SW 1271 (cell line): ENCODE results near the gene SLC5A5.
"Not testable (repeated sequence)": the region's sequence is repeated elsewhere in the genome, so short reads cannot be mapped to it uniquely, and the experiment has no call there.

ENCODE experiments used
- DNase-seq, 2 experiments: peaks; one replicate each; lab custom pipeline; 2025; lab: John Stamatoyannopoulos, UW

SLC5A5 gene

DNA sequence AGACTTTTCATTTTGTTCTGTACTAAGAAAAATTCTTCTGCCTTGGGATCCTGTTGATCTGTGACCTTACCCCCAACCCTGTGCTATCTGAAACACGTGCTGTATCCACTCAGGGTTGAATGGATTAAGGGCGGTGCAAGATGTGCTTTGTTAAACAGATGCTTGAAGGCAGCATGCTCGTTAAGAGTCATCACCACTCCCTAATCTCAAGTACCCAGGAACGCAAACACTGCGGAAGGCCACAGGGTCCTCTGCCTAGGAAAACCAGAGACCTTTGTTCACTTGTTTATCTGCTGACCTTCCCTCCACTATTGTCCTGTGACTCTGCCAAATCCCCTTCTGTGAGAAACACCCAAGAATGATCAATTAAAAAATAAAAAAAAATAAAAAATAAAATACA, 47.4 kb downstream of the SLC5A5 start:
- DNase-seq, result not testable (repeated sequence)

GRCh38 chr19:17920527-17920926, 48.8 kb downstream of the SLC5A5 start:
- DNase-seq, result no peak

GRCh38 chr19:17922138-17922537, 50.4 kb downstream of the SLC5A5 start:
- no peak for DNase-seq

DNA sequence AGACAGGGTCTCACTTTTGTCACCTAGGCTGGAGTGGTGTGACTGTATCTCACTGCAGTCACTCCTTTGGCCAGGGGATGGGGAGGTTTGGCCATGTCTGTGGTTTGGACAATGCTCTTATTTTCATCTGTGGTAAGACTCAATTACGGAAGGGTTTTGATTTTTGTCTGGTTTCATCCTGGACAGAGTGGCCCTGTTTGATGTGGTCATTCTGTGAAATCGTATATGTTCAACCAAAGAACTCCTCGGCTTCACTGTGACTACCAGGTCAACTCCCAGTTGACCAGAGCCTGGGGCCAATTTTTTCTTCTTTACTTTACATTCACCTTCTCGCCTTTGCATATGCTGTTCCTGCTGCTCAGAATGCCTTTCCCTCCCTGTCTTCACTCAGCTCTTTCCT, 54.3 kb downstream of the SLC5A5 start:
- no peak for DNase-seq

- DNase-seq, result no peak
Observed at GRCh38 chr19:17929056-17929455, 57.3 kb downstream of the SLC5A5 start.

- no peak for DNase-seq
Observed at GRCh38 chr19:17931532-17932191, 59.9 kb downstream of the SLC5A5 start.

DNA sequence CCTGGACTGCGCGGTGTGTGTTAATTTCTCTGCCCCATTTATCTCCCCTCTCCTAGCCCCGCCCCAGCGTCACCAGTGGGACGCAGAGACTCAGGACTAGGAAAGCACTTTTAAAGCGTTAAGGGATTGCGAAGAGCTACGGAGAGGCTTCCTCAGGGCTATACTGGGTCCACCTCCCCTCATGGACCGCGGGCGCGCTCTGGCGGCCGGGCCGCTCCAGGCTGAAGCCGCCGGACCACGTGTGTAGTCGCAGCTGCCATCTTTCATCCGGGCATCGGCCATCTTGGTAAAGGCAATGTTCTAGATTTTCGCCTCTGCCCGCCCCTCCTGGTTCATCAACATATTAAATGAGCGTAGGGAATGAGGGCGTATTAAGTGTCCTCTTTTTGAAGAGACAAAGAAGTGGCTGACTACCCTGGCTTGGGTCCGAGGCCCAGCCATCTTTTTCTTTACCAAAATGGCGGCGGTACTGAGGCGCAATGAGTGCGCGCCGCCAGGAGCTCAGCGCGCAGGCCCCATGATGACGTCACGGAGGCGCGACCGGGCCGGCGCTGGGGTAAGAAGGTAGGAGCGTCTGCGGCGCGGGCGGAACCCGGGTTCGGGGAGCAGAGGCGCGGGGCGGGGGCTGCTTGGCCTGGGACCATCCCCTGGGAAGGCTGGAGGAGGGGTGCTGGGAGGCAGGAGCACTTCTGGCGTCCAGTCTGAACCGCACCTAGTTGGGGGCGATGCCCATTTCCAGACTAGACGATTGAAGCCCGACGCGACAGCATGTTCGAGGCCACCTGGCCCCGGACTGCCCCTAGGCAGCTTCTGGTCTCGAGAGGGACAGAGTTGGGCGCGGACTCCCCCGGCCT, 61.0 kb downstream of the SLC5A5 start, which contains the start of gene CCDC124:
Gene CCDC124 (plus strand): TSS at position 531 of the 854 bp plus-strand sequence. CDS start 3,406 bp downstream, outside the sequence.
- peak; percentile 71 to 87 for DNase-seq

DNA sequence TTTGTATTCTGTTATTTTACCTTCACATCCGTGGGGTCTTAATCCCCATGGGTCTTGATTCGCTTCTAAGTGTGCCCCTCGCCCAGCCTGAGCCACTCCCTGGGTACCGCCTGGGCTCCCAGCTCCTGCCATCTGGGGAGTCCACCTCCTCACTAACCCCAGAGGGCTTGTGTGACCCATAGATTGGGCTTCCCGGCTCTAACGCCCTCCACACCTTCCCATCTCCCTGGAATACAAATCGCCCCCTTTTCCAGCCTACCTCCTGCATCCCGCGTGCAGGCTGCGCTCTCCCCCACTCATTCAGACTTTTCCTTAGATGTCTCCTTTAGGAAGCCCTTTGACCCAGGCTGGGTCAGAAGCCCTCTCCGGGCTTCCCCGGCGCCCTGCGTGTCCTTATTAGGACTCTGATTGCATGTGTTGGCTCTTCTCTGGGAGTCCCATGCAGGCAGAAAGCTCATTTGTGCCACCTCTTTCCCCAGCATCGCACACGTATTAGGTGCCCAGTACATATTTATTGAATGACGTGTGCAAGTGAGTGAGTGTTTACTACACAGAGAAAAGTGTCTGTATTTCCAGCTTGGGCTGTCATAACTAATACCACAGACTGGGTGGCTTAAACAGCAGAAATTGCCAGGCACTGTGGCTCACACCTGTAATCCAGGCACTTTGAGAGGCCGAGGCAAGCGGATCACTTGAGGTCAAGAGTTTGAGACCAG, 61.8 kb downstream of the SLC5A5 start:
- DNase-seq, result peak; percentile 41 to 50

- DNase-seq, result no peak
Observed at GRCh38 chr19:17936379-17936778, 64.6 kb downstream of the SLC5A5 start.

DNA sequence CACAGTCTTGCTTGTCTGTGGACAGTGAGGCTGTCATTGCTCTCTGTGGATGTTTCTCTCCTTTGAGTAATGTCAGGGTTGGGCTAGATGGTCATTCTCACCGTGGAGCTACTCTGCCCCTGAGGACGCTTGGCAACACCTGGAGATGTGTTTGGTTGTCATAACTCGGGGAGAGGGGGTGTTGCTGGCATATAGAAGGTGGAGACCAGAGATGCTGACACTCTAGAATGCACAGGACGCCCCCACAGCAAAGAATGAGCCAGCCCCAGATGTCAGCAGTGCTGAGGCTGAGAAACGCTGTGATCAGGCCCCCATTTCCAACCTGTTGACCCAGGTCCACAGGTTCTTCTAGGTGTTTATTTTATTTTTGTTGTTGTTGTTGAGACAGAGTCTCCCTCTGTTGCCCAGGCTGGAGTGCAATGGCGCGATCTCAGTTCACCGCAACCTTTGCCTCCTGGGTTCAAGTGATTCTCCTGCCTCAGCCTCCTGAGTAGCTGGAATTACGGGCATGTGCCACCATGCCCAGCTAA, 65.7 kb downstream of the SLC5A5 start:
- DNase-seq, result no peak

DNA sequence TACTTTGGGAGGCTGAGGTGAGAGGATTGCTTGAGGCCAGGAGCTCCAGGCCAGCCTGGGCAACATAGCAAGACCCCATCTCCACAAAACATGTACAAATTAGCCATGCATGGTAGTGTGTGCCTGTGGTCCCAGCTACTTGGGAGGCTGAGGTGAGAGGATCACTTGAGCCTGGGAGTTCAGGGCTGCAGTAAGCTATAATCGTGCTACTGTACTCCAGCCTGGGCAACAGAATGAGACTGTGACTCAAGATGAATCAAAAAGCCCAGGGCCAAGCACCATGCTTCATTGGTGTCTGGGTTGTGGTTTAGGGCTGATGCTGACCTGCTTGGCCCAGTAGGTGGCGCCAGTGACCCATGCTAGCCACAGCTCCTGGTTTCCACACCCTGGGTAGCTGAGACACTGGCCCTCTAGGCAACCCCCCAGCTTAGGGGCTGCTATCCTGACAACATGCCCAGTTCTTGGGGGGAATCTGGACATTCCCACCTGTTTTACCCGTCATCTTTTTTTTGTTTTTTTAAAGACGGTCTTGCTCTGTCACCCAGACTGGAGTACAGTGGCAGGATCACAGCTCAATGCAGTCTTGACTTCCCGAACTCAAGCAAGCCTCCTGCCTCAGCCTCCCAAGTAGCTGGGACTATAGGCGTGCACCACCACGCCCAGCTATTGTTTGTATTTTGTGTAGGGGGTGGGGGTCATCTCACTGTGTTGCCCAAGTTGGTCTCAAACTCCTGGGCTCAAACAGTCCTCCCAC, 66.5 kb downstream of the SLC5A5 start:
- DNase-seq, result peak; percentile 45 to 74

DNA sequence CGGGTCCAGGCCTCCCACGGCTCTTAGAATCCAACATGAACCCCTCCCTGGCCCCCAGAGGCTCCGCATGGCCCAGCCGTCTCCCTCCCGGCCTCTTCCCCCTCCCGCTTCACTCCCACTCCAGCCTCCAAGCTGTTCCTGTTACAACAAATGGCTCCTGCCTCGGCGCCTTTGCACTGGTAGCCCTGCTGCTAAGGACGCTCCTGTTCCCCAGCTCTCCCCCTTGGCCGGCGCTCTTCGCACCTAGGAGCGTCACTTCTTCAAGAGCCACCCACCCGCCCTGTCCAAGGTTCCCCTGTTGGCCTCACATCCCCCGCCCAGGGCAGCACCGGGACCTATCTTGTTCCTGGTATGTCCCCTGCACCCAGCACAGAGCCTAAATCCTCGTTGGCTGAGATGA, 70.4 kb downstream of the SLC5A5 start:
- DNase-seq, result no peak

GRCh38 chr19:17942582-17943273, 71.0 kb downstream of the SLC5A5 start:
- no peak for DNase-seq

GRCh38 chr19:17943274-17944221, 71.8 kb downstream of the SLC5A5 start:
- no peak for DNase-seq

- DNase-seq, result peak in 1 of 2 experiments; percentile 16
Observed at GRCh38 chr19:17944301-17944700, 72.6 kb downstream of the SLC5A5 start.
